NCI-H187 (cell line): ENCODE data around the gene TLN1.

Experiments used
- DNase-seq, 2 experiments: peaks; one replicate each; lab custom pipeline; 2025; lab: John Stamatoyannopoulos, UW

The TLN1 gene

DNA sequence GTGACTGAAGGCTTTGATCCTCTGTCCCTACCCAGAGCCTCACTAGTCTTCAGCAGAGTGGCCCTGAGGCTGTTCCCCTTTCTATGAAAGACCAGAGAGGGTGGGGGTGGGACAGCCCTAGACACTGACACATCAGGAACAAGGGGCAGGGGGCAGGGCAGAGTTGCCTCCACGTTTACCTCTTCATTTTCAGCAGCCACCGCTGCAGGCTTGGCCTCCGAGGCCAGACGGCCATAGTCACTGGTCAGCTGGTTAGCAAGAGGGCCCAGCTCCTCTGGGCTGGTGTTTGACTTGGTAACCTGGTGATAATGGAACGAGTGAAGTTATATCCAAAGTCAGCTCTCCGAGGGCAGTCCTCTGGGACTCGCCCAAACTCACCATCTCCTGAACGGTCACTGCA is 26.6 kb downstream of the TLN1 start:
- no peak for DNase-seq

DNA sequence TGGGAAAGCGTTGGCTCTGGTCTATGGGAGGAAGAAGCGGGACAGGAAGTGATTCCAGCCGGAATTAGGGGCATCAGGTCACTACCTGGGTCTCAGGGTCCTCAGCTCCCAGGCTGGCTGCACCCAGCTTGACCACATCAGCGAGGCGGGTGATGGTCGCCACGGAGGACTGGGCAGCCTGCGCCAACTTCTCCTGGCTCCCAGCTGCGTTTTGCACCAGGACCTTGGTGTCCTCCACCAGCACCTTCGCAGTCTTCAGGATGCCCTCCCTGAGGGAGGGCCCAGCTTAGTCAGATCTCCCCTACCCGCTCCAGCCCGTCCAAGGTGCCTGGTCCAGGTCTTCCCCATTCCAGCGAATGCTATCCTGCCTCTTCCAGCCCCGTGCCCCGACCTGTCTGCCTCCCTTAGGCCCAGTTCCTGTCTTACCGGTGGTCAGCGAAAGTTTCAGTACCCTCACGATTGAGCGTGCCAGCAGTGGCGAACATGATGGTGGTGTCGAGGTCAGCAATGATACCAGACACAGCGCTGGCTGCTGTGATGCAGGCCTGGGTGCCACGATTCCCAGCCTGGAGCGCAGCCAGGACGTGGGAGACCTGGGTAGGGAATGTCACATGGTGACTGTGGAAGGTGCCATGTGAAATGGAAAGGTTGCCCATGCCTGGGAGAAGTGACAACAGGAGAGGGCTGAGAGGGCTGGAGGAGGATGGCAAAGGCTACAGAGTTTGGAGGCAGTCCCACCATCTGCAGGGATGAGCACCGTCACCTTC is 27.9 kb downstream of the TLN1 start:
- no peak for DNase-seq

DNA sequence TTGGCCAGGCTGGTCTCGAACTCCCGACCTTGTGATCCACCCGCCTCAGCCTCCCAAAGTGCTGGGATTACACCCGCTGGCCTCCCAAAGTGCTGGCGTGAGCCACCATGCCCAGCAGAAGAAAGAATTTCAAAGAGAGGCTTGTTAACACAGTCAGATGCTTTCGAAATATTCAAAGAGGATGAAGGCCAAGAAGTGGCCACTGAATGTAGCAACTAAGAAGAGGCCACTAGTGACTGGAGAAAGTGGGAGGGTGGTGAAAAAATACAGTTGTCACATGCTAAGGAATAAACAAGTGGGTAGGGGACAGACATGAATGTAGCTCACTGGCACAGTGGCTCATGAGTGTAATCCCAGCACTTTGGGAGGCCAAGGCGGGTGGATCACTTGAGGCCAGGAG is 29.3 kb downstream of the TLN1 start:
- DNase-seq = no peak

DNA sequence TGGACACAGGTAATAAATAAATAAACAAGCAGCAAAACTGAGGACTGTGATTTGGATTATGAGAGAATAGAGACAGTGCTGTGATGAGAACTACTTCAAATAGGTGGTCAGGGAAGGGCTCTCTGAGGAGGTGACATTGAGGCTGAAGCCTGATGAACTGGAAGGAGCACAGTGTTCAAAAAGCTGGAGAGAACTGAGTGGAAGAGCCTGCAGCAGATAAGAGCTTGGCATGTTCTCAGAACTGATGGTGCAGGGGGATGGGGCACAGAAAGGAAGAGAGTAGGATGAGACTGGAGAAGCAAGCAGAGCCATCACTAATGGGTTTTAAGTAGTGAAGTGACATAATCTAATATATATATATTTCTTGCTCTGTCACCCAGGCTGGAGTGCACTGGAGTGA is 31.1 kb downstream of the TLN1 start:
- DNase-seq = no peak

DNA sequence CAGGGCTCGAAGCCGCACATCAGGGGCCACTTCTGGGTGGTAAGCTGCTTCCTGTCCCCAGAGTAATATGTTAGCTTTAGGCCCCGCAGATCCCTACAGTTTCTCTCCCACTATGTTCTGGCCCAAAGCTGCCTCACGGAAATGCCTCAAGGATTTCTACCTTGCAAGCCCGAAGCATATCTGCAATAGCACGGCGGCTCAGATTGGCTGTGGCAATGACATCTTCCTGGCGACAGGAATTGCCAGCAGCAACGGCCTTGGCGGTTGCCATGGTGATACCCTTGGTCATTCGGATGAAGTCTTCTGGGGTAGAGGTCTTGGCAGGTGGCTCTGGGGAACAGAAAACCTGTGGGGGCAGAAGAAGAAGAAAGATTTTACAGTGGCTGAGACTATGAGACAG is 32.0 kb downstream of the TLN1 start:
- no peak for DNase-seq

DNA sequence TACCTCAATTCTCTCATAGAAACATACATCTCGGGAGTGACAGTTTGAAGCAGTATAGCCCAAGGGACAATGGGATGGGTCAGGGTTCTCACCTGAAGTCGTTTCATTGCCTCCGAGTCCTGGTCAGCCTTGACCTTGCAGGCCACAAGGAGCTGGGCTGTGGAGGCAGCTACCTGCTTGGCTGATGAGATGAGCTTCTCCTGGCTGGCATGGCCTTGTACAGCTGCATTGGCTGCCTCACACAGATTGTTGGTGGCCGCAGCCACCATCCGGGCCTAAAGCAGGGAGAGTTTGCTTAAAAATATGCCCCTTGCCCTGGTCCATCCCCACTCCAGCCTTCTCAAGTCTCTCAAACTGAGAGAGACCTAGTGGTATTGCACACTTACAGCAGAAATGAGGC is 33.8 kb downstream of the TLN1 start:
- DNase-seq = no peak

DNA sequence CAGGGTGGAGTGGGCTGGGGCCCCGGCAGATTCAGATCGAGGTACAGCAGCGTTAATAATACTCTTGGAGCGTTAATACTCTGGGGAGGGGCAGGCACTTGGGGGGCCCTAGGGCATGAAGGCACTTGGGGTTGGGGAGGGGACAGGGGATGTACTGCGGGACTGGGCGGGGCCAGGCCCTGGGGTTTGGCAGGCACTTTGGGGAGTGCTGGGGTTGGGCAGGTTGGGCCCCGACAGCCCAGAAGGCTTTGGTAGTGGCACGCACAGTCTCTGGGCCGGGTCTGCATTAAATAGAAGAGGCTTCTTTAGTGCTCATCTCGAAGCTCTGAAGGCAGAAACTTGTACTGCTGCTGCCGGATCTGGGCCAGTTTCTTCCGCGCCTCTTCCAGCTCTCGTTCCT is 34.5 kb downstream of the TLN1 start:
- DNase-seq = no peak

DNA sequence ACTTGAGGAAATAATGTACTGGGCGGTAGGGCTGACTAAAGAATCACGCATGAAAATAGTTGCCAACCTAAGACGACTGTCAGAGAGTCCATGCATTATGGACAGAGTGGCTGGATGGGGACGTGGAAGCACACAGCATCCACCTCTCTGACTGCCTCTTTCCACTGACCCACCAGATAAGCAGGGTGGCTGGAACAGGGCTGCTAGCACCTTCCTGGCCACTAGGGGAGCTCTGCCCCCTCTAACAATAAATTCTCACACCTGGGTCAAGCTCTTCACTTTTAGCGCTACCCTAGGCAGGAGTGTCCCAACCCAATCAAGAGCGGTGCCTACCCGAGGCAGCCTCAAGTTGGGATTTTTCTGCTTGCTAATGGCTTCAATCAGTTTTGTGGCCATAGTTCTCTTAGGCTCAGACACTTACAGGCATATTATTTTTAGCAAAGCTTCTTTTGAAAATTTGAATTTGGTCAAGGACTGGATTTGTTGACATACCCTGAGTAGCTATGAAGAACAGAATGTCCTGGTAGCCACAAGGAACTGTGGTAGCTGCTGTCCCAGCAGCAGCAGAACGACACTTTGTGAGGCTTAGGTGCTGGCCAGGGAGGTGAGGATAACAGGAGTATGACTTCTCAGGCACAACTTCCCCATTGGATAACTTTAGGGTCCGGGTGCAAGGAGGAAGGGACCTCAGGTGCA is 35.3 kb downstream of the TLN1 start:
- DNase-seq = peak in 1 of 2 experiments; percentile 0

DNA sequence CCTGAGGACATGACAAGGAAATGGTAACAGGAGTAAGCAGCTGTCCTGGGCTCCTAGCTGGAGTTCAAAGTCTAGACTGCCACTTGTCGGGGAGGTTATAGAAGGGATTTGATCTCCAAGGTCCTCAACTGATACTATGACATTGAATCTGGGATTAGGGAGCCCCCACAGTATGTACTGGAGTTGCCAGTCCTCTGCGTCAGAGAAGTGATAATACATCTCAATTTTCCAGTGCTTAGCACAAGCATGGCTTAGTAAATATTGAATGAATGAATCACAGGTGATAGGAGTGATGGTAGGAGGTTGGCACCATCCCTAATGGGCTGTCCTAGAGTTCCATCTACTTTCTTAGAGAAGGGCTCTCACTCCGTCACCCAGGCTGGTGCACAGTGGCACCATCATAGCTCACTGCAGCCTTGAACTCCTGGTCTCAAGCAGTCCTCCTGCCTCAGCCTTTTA is 36.0 kb downstream of the TLN1 start:
- DNase-seq = no peak

DNA sequence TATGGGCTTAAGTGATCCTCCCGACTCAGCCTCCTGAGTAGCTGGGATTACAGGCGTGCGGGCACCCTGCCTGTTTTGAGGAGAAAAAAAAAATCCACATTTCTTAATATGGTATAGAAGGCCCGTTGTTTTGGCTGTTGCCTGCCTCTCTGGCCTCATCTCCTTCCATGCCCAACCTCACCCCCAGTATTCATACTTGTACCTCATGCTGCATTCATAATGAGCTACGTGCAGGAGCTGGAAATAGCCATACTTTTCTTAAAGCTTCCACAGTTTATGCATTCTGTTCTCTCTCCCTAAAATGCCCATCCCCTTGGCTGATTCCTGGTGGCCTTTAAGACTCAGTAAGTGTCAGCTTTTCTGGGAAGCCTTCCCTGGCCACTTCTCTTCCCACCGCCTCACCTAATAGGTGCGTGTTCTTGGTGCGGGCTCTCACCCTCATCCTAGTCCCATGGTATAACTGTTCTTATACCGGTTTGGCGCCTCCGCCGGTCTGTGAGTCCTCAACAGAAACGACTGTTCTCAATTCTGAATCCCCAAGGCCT is 40.2 kb downstream of the TLN1 start:
- no peak for DNase-seq

DNA sequence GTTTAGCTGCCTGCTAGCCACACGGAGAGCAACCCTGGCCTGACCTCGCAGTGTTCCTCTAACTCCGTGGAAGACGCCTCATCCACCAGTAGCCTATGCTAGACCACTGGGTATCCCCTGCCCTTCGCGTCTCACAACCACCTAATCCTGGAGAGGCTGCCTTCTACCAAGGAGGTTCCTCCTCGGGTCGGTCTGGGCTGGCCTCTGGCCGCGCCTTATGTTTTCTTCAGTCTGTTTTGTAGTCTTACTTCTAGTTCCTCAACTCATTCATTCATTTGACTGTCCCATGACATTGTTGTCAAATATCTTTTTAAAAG is 40.7 kb downstream of the TLN1 start:
- no peak for DNase-seq

DNA sequence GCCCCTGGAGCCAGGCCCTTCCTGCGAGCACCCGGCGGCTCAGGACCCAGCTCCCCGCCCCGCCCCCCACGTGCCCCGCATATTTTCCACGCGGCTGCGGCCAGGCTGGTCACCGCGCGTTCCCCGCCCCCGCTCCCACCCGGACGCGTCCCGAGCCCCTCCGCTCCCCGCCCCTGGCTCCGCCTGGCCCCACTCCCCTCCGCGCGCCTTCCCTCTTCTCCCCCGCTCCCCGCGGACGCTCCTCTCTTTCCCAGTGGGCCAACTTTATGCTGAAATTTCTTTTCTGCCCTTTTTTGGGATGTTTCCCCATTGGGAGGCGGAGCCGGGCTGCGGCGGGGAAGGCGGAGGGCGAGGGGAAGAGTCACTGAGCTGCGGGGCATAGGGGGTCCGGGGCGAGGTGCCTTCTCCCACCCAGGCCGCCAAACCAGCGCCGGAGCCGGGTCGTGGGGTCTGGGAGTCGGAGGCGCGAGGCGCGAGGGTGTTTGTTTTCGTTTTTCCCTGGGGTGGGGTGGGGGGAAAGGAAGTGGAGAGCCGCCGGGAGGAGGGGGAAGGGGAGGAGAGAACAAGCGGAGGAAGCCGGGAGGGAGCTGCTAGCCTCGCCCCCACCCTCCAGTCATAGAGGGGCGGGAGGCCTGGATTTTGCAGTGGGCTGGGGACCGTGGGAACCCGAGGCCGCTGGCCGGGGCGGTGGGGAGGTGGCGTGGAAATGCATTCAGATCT is 41.2 kb downstream of the TLN1 start:
- DNase-seq = no peak

DNA sequence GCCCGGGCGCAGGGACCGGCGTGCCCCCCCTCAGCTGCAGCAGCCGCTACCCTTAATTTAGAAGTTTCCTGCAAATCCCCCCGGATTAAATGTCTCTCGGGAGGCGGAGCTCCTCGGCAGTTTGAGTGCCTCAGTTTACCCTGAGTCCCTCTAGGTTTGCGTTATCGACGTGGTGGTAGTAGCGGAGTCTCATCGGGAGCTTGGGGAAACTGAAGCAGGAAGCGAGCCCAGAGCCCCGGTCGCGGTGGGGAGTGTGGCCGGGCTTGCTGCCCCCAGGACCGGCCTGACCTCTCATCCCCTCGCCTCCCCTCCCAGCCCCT is 41.7 kb downstream of the TLN1 start:
- no peak for DNase-seq

DNA sequence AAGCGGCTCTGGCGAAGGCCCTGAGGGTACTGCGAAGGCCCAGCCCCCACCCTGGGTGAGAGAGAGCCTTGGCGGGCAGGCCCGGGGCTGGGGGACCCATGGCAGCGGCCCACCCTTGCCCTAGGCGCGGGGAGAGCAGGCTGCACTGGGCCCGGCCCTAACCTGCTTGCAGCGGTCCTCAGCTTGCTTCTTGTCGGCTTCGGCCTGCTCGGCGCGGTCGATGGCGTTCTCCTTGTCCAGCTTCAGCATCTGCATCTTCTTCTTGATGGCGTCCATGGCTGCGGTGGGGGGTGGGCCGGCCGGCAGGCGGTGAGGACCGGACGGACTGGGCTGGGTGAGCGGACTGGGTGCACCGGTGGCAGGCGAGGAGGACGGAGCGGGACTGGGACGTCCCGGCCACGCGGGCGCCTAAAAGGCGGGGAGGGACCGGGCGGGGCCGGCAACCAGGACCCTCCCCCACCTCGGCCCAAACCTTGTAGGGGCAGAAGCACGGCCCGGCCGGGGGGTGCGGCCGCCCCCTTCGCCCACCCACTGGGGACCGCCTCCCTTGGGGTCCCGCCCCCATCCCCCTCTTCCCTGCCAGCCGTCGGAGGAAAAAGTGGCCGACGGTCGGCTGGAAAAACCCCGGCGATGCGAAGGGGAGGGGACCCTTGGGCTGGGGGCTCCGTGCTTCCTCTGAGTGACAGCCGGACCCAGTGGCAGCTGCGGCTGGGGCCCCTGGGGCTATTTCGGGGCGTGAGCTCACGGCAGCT is 42.3 kb downstream of the TLN1 start, which contains the start of gene TPM2:
Gene TPM2 (minus strand): TSS at position 384 of the 752 bp plus-strand sequence. CDS start 108 bp downstream, at position 276.
- no peak for DNase-seq

DNA sequence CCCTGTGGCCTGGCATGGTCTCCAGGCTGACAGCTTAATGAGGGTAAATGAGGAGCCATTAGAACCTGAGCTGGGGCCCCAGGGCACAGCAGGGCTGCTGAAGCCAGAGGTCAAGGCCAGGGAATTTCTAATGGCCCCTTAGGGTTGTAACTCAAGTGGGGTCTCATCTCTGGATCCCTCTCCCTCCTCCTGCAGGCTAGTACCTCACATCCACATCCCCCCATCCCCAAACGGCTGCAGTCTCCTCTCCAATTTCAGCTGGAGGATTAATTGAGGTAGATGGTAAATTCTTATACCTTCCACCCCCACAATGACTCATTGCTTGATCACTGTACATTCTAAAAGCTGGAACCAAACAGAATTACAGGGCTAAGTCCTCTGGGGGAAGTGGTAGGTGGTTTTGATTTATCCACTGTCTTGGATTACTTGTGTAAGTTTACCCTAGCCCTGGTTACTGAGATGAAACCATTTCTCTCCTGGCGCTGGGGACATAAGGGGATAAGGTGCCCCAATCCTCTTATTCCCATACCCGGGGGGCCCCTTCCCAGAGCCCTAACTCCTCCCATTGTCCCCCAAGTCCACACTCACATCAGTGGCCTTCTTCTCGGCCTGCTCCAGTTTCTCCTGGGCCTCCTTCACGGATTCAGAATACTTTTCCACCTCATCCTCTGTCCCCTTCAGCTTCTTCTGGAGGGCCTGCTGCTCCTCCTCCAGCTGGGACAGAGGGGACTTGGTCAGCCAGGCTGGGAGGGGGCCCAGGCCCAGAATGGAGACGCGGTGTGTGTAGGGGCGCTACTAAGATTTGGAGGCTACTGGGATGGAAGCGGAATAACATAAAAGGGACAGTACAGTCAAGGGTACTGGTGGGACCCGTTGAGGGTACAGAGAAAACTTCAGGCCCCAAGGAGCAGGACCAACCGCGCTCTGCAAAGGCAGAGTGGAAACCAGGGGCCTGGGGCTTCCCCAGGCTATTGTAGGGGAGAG is 43.1 kb downstream of the TLN1 start:
- DNase-seq = no peak

DNA sequence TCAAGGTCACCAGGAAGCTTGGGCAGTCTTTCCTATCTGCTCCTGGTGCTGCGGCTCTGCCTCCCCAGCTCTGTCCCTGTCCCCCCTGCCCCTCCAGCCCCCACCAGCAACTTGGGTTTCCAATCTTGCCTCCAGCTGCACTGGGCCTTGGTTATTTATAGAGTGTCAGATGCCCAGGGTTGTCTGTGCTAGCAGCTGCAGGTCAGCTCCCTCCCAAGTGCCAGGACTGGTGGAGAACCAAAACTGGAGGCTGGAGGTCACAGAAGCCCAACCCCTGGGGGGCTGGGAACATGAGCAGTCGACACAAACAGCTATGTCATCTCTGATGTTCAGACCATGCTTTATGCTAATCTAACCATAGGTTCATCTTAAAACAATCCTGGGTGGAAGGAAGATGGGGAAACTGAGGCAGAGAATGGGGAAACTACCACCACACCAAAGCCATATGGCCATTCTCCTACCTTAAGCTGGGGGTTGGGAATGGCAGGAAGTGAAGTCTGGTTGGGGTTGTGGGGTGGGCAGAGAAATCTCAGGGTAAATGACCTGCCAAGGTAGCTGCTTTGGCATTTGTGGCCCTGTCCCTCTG is 43.9 kb downstream of the TLN1 start:
- DNase-seq = no peak

DNA sequence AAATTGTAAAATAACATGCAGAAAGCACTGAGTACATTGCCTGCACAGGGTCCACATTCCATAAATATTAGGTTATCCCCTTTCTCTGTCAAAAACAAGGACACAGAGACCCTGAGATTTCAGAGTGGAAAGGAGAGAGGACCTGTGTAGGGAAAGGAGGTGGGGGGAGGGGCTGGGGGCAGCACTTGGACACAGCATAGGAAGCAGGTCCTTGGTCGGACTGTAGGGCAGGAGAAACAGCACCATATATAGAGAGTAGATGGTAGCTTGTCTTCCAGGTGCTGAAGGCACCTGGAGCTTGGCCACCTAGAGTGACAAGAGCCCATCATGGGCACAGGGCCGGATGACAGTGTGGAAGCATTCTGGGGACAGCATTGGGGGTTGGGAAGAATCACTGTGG is 44.7 kb downstream of the TLN1 start:
- no peak for DNase-seq

DNA sequence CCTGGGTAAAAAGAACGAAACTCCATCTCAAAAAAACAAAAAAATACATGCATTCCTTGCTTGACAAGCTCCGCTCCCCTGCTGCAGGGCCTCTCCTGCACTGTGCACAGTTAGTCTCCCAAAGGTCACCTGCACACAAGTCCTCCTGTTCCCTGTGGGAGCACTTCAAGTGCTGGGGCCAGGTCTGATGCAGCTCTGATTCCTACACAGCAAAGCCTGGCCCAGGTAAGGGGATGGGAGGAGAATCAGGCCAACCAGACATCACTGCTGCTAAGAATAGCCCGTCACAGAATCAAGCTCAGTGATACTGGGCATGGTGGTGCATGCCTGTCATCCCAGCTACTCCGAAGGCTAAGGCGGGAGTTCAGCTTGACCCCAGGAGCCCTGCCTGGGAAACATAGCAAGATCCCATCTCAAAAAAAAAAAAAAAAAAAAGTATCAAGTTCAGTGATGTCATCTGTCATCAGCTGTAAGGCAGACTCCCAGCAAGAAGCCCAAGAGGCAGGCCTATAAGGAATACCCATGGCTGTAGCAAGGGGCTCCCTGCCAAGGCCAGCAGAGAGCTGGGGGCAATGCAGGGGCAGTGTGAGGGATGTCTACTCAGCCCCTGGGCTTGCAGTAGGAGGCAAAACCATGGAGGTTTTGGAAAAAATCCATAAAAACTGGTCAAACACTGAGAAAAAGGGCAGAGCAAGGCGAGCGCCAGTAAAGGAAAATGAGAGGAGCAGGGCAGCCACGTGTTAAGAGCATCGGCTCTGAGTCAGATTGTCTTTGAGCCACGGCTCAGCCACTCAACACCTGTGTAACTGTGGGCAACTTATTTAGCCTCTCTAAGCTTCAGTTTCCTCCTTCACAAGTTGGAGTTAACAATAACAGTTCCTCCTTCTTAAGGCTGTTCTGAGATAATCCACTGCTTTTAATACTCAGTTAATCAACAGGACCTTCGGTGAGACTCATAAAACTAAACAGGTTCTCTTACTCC is 45.5 kb downstream of the TLN1 start:
- DNase-seq = no peak

DNA sequence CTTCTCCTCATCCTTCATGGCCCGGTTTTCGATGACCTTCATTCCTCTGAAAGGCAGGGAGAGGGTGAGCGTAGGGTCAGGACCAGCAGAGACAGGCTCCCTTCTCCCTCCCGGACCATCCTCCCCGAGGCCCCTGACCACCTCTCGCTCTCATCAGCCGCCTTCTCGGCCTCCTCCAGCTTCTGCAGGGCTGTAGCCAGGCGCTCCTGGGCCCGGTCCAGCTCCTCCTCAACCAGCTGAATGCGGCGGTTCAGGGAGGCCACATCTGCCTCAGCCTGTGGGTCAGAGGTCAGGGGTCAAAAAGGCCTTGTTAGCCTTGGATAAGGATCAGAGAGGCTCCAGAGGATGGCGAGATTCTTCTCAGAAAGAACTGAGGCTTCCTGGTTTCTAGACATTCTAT is 46.5 kb downstream of the TLN1 start:
- no peak for DNase-seq
